Activated T-cell treated with anti-CD3 and anti-CD28 coated beads for 48 hours (primary cell): ENCODE measurements around the gene LRRC2.
"Not testable (repeated sequence)": the region's sequence is repeated elsewhere in the genome, so short reads cannot be mapped to it uniquely, and the experiment has no call there.

Source experiments
- DNase-seq: peaks from one replicate; pipeline ENCODE4 v3.0.0-alpha.2; 2020; ENCODE audit warnings: low read depth

LRRC2 gene

DNA sequence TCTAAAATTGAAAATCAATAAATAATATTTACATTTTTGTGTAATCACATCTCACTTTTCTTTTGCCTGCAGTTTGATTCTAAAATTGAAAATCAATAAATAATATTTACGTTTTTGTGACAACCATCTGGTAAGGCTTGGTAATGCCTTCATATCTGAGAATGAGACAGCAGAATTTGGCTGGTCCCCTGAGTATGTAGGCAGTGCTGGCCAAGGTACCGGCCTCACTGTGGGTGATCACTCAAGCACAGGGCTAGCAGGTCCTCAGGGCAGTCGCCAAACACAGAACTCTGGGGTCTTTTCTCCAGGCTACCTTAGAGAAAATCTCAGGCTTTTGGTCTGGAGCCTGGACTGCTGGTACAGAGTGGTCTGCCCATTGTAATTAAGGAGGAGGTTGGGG lies 42.1 kb downstream of the LRRC2 start:
- DNase-seq, result no peak

DNA sequence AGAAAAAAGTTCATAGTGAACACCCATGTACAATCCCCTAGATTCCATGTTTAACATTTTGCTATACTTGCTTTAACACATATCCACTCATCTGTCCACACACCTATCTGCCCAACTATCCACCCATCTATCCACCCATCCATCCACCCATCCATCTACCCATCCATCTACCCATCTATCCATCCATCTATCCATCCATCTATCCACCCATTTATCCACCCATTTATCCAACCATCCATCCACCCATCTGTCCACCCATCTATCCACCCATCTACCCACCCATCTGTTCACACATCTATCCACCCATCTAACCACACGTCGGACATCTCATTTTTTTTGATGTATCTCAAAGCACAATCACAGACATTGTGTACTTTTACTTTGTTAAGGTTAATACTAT lies 42.5 kb downstream of the LRRC2 start:
- DNase-seq, result no peak

DNA sequence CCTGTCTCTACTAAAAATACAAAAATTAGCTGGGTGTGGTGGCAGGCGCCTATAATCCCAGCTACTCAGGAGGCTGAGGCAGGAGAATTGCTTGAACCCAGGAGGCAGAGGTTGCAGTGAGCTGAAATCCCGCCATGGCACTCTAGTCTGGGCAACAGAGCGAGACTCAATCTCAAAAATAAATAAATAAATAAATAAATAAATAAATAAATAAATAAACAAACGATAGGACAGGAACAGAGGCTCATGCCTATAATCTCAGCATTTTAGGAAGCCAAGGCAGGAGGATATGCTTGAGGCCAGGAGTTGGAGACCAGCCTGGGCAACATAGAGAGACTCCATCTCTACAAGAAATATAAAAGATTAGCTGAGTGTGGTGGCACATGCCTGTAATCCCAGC lies 43.9 kb downstream of the LRRC2 start:
- not testable (repeated sequence) for DNase-seq

DNA sequence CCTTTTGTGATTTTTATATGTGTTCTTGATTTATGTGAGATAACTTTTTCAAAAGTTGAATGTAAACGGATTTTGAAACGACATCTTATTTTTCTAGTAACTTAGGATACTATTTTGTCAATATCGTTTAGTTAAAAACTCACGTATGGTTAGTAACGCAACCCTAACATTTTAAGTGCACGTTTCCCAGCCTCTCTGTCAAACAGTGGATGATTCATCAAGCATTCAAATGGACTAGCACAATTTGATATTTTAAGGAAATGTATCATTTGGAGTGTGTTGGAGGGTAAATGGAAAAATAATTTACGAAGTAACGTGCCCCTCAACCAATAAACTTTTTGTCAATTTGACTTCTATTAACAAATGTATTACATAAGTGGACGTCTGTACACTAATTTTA lies 45.0 kb downstream of the LRRC2 start:
- no peak for DNase-seq

DNA sequence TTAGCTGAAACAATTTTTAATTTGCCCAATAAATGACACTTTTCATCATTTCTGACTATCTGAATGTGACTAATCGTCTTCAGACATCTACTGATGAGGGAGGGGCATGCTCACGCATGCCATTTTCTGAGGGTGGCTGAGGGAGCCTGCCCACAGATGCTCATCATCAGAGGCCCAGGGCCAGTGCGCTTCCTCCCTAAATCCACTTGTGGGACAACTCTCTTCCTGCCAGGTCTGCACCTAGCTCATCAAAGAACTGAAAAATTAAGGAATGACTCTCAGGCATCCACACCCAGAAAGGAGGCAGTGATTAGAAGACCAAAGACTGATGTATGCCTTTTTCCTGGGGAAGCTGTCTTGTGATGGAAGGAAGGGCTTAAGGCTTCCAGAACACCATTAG lies 45.6 kb downstream of the LRRC2 start:
- no peak for DNase-seq

DNA sequence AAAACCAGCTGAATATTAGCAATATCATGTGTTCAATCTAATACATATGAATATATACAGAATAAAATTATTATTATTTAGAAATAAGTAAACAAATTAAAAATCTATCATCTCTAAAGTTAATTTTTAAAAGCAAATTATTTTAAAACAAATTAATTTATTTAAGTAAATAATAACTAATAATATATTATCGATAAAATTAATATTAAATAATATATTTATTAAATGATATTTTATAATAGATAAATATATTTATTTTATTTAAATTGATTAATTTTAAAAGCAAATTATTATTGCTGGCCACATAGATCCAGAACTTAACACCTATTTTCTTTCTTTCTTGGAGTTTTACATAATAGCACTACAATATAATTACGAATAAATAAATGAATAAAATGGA lies 46.1 kb downstream of the LRRC2 start:
- no peak for DNase-seq

DNA sequence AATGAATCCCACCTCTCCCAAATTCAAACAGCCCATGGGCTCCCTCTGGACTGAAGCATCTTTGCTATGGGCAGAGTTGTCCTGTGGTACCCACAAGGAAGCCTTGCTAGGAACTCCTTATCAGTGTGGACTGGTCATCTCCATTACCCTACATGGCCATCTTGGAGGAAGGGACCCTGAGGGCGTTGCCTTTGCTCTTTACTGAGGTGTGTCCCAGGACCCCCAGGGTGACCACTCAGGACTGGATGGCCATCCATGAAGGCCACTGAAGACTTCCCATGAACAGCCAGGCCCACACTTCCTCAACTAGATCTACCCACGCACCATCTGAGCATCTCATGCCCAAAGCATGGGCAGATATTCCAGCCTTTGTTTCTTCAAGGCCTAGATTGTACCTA lies 48.3 kb downstream of the LRRC2 start:
- DNase-seq, result no peak

DNA sequence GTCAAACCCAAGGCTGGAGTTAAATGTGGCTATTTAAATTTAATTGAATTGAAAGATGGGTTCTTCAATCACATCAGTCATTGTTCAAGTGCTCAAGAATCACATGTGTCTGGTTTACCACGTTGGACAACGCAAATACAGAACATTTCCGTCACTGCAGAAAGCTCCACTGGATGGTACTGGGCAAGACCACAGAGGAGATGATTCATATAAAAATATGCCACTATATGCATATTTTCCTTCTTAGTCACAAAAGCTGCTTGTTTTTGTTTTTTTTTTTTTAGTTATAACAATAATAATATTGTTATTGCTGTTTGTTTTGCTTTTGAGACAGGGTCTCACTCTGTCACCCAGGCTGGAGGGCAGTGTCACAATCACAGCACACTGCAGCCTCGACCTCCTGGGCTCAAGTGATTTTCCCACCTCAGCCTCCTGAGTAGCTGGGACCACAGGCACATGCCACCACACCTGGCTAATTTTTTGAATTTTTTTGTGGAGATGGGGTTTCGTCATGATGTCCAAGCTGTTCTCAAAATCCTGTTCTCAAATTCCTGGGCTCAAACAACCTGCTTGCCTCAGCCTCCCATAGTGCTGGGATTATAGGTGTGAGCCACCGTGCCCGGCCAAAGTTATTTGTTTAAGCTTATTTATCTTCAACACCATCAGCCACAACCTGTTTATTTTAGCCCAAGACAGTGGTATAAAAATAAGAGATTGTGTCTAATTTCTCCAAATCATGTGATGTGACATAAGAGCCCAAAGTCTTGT lies 48.9 kb downstream of the LRRC2 start:
- DNase-seq, result no peak

DNA sequence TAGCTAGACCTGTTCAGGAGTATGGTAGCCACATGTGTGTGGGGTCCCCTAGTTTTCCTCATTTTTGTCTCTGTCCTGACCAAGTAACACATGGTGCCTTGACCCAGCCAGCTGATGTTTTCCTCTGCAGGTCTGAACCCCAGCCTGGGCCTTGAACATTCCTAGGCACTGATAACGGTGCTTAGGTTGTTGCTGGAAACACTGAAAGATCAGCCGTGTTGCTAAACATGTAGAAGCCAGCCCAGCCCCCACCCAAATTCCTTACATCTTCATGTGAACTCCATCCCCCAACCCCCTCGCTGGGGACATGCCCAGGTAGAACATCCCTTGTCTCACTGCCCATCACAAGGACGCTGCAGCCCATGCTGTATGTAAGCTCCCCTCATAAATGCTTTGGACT lies 49.6 kb downstream of the LRRC2 start:
- no peak for DNase-seq

DNA sequence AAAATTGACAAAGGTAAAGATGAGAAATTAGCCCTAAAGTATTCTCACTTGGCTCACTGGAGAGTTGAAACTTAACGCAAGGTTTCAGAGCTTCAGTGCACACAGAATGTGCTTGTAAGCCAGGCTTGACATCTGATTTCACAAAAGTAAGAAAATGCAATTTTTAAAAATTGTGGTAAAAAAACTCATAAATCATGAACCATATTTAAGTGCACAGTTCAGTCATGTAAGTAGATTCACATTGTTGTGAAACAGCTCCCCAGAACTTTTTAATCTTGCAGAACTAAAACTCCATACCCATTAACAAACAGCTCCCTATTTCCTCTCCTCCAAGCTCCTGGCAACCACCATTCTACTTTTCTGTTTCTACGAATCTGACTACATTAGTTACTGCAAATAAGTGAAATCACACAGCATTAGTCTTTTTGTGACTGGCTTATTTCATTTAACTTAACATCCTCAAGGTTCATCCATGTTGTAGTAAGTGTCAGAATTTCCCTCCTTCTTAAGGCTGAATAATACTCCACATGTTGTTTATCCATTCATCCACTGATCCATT lies 53.8 kb downstream of the LRRC2 start:
- DNase-seq, result no peak

DNA sequence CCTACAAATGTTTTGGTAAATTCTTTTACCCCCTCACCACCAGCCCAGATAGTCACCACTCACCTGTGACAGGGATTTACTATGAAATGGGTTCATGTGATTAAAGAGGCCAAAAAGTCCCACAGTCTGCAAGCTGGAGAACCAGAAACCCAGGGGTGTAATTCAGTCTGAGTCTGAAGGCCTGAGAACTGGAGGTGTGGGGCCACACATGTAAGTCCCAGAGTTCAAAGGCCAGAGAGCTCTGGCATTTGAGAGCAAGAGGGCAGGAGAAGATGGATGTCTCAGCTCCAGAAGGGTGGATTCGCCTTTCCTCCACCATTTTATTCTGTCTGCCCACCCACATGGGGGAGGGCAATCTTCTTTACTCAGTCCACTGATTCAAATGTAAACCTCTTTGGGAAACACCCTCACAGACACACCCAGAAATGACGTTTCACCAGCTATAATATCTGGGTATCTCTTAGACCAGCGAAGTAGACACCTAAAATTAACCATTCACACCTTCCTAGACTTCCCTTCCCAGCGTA lies 56.4 kb downstream of the LRRC2 start:
- DNase-seq, result no peak

DNA sequence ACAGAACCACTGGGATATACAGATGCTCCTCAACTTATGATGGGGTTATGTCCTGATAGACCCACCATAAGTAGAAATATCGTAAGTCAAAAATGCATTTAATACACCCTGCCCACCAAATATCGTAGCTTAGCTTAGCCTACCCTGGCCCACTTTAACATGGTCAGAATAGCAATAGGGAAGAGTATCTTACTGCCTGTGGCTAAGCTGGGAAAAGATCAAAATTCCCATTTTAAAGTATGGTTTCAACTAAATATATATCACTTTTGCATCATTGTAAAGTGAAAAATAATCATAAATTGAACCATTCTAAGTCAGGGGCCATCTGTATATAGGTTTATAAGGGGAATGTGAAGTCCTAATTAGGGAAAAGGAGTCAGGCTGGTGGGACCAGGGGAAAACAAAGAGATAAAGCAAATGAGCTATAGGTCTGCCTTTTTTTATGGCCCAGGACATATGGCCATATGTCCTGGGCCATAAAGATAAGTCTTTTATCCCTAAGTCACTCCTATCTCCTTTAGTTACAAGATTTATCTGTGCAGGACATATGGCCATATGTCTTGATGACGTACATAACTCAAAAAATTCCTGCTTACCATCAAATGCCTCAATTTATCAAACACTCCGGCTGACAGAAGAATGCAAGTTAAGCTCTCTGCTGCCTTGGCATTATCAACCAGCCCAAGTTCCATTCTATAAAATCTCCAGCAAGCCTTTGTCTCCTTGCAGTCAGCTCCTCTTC lies 57.1 kb downstream of the LRRC2 start:
- DNase-seq, result no peak

DNA sequence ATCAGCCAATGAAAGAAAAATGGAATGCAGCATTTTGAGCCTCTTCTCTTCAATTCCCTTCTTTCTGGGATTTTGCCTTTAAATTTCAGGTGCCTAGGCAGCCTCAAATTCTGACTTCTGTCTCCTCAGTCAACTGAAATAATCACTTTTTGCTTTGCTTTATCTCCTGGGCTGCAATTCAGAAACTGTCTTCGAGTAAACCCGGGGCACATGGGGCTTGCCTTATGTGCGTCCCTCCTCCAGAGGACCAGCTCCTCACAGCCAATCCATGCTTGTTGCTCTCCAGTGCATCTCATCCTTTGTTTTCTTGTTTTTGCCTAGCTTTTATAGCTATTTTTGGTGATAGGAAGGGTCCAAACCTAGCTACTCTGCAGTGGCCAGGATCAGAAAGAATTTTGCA lies 59.6 kb downstream of the LRRC2 start:
- DNase-seq, result no peak

DNA sequence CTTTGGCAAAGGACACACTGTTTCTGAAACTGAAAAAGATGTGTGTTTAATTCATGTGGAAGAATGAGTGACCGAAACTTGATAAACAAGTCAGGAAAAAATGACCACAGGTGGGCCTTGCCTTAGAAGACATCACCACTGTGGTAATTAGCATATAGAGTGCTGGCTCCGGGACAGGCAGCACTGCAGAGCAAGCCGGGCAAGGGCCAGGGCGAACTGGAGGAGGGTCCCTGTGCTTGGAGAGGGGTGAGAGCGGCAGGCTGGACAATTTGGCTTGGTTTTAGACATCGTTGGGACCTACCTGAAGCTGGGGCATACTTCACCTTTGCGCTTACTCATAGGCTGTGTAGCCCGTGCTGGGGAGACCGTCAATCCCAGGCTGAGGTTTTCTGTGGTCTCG lies 60.1 kb downstream of the LRRC2 start:
- DNase-seq, result no peak

DNA sequence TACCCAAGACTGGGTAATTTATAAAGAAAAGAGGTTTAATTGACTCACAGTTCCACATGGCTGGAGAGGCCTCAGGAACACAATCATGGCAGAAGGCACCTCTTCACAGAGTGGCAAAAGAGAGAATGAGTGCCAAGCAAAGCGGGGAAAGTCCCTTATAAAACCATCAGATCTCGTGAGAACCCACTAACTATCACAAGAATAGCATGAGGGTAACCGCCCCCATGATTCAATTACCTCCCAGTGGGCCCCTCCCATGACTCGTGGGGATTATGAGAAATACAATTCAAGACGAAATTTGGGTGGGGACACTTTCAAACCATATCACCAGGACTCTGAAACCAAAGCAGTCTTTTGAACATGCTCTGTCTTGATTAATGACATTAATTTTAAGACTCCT lies 61.3 kb downstream of the LRRC2 start:
- DNase-seq, result no peak

DNA sequence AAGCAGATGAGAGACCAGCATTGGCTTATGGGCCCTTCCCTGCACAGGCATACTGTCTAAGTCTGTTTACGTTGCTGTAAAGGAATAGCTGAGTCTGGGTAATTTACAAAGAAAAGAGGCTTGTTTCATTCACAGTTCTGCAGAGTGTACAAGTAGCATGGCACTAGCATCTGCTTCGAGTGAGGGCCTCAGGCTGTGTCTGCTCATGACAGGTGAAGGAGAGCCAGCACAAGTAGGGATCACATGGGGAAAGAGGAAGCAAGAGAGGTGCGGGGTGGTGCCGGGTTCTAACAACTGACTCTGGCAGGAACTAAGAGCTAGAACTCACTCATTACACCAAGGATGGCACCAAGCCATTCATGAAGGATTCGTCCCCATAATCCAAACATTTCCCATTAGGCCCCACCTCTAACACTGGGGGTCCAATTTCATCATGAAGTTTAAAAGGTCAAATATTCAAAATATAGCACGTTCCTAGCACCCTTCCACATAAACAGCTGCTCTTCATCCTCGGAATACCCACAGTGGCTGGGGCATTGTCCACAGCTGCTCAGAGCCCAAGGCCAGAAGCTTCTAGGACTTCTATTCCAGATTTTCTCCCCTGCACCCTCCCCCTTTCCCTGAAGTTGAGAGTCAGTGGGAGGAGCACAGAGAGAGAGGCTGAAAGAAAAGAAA lies 62.8 kb downstream of the LRRC2 start:
- no peak for DNase-seq

DNA sequence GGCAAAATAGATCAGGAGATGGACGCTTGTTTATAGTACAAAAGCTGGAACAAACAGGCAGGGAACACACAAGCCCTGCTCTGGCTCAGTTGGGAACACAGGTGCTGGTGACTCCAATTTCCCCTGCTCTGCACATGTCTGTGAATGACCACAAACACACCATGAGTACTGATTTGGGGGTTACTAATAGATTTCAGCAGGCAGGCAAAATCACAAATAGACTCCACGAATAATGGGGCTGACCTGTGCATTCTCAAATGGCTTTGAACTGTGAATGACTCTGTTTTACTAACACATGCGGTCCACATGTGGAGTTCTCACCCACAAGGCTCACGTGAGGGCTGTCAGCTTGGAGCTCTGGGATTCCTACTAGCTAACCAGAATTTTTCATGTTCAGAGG lies 64.4 kb downstream of the LRRC2 start:
- no peak for DNase-seq

DNA sequence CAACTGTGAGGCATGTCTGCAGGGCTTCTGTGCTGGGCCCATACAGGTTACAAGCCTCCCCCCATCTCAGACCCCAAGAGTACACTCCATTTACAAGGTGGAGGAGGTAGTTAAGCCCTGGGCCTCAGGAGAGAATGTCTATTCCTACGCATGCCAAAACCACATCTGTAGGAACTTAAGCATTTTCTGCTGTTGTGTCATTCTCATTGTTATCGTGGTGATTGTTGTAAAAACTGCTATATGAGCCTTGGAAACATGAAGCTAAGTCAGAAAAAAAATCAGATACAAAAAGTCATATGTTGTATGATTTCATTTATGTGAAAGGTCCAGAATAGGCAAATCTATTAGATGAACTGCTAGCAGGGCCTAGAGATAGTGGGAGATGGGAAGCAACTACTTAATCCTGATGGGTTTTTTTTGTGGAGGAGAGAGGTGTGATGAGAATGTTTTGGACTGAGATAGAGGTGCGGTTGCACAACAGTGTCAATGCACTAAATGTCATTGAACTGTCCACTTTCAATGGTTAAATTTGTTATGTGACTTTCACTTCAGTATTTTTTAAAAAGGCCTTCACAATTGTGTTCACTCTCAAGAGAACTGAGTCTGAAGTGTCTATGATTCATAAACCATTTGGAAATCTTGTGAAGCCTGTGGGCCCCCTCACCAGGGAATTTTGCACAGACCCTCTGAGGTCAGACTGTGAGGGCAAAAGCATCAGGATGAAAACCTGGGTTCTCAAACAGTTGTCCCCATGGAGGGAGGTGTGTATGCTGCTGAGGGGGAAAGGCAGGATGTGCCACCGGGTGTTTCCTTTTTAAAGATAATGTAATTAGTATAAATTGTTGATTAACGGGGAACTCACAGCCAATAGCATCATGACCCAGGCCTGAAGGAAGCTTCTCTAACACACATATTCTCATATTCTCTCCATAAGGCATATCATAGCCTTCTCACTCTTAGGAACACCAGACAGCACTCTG lies 65.2 kb downstream of the LRRC2 start:
- DNase-seq, result no peak

DNA sequence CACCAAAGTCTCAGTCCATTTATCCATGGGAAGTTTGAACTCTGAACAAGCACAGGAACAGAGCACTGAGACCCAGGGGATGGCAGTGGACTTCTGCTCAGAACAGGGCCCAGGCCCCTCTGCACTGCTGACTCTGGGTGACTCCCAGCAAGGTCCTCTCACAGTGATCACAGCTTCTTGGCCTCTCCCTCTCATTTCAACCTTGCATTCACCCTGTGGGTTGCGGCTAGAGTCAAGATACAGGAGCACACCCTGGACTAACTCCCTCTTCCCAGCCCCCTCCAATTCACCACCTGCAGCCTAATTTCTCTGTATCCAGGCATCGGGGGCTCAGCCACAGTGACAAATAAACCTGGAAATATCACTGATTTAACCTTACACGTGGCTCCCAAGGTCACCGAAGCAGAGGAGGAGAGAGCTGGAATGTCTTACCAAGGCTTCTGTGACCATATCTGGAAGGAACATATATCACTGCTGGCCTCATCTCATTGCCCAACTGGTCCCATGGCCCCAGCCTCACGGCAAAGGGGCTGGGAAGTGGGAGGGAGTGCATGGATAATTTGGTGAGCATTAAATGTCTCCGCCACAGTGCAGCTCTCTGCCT lies 67.1 kb downstream of the LRRC2 start:
- DNase-seq, result no peak

DNA sequence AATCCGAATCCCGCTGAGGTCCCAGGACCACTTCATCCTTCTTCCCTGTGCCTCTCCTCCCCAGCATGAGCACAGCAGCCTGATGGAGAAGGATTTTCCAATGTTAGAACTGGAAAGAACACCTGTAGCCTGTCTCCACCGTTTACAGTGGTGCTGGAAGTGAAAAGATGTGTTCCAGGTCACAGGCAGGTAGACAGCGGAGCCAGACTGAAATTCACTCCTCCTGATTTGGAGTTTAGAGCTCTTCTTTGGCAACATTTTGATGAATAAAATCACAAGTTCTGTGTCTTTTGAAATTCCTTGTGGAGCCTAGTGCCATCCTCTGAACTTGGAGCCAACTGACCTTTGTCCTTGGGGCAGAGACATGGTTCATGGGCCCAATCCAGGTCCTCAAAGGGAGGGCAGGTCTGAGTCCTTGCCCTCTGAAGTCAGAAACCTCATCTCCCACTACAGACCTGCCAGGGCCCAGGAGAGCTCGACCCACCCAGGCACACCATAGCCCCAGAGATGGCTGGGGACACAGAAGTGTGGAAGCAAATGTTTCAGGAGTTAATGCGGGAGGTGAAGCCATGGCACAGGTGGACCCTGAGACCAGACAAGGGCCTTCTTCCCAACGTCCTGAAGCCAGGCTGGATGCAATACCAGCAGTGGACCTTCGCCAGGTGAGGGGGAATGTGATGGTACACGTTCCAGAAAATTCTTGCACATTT lies 68.4 kb downstream of the LRRC2 start, which contains the start of gene RTP3:
Gene RTP3 (plus strand): TSS at position 421 of the 710 bp plus-strand sequence. CDS start 87 bp downstream, at position 508.
- no peak for DNase-seq
